ENCODE measurements around the gene REPS1. TPM values are rescaled to one million over a fixed set of nuclear protein-coding genes. Genes with fewer than 3 reads are reported as not detected.

The REPS1 gene
- total and polyA plus RNA-seq, 2 experiments from 2014 or later = 30.0 to 43.1 TPM

GRCh38 chr6:138958595-138958994 is 29.5 kb downstream of the REPS1 start:
- DNase-seq (ENCODE audit: low spot score) = no peak
- Histone ChIP-seq H3K9me2 (replicated peaks; ENCODE audit: insufficient read depth) (no peaks in the 10 kb centered on the region), H3K4me3 (no peak overlapping the region), H2AFZ (no peak overlapping the region), H4K20me1 (ENCODE audit: insufficient read depth, poor library complexity, severe bottlenecking) (peaks cover 13% of the 10 kb centered on the region), H3K27ac (no peak overlapping the region), H3K36me3 (replicated peaks; ENCODE audit: insufficient read depth, low read depth) (no peaks in the 10 kb centered on the region), H3K4me2 (no peak overlapping the region), H3K9me3 (ENCODE audit: low read depth) (no peaks in the 10 kb centered on the region), H3K79me2 (peaks cover 98% of the 10 kb centered on the region), H3K4me1 (ENCODE audit: insufficient read depth) (peaks cover 14% of the 10 kb centered on the region), H3K27me3 (no peaks in the 10 kb centered on the region)
- 94% methylated on average over 1 of the region's 1 CpG for WGBS (ENCODE audit: low lambda C conversion rate, missing lambda C conversion rate)
- TF ChIP-seq EZH2phosphoT487 (IDR thresholded peaks at IDR 0.05; ENCODE audit: low read depth, severe bottlenecking, unreplicated experiment) (no peak), CTCF (IDR thresholded peaks at IDR 0.05; ENCODE audit: poor library complexity) (no peak), EZH2 (IDR thresholded peaks at IDR 0.05; ENCODE audit: borderline replicate concordance) (no peak)

DNA sequence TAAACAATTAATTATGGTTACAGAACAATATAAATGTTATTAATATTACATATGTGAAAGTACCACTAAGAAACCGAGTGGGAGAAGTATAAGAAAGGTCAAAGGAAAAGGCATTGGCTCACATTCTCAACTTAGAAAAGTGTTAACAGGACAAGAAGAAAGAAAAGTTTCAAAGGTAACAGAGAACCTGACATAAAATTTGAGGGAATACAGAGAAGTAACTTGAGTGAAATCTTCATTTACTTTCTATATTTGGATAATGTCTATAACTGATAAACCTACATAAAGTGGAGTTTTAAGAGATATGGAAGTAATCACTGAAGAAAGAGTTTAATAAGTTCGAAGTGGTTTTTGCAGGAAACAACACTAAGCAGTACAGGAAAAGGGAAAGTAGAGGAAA is 30.1 kb downstream of the REPS1 start:
- H3K4me1 ChIP-seq (ENCODE audit: insufficient read depth) = peaks cover 14% of the 10 kb centered on the region
- no peak for DNase-seq (ENCODE audit: low spot score)
- H4K20me1 ChIP-seq (ENCODE audit: insufficient read depth, poor library complexity, severe bottlenecking) = peaks cover 7% of the 10 kb centered on the region
- H3K27me3 ChIP-seq = no peaks in the 10 kb centered on the region
- peak overlapping the region; percentile 55 for H3K4me2 ChIP-seq
- no peaks in the 10 kb centered on the region for H3K36me3 ChIP-seq (replicated peaks; ENCODE audit: insufficient read depth, low read depth)
- peak overlapping the region; percentile 53 for H3K27ac ChIP-seq
- no peaks in the 10 kb centered on the region for H3K9me2 ChIP-seq (replicated peaks; ENCODE audit: insufficient read depth)
- no peak overlapping the region for H3K4me3 ChIP-seq
- WGBS (ENCODE audit: low lambda C conversion rate, missing lambda C conversion rate) = 81% methylated on average over 2 of the region's 2 CpGs
- TF ChIP-seq EZH2phosphoT487 (IDR thresholded peaks at IDR 0.05; ENCODE audit: low read depth, severe bottlenecking, unreplicated experiment) = no peak
- TF ChIP-seq CTCF (IDR thresholded peaks at IDR 0.05; ENCODE audit: poor library complexity) = no peak
- no peak for TF ChIP-seq EZH2 (IDR thresholded peaks at IDR 0.05; ENCODE audit: borderline replicate concordance)
- peaks cover 98% of the 10 kb centered on the region for H3K79me2 ChIP-seq
- H3K9me3 ChIP-seq (ENCODE audit: low read depth) = no peaks in the 10 kb centered on the region
- no peak overlapping the region for H2AFZ ChIP-seq

DNA sequence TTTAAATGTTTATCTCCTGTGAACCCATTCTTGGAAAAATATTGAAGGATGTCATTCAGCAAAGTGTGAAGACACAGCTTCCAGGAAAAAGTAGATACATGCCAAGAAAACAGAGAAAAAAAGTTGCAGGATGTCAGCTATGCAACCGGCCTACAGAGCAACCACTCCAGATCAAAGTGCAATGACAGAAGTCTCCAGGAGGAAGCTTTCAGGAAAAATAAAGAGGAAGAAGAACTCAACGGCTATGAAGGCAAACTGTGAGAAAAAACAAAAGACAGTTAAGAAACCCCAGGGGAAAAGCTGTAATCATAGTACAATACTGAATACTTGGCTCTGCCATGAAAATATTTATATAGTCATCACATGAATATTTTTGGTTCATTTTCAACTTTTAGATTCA is 30.6 kb downstream of the REPS1 start:
- peak overlapping the region; percentile 53 for H3K27ac ChIP-seq
- no peaks in the 10 kb centered on the region for H3K9me3 ChIP-seq (ENCODE audit: low read depth)
- H4K20me1 ChIP-seq (ENCODE audit: insufficient read depth, poor library complexity, severe bottlenecking) = peaks cover 3% of the 10 kb centered on the region
- H3K79me2 ChIP-seq = peaks cover 98% of the 10 kb centered on the region
- TF ChIP-seq EZH2 (IDR thresholded peaks at IDR 0.05; ENCODE audit: borderline replicate concordance) = no peak
- DNase-seq (ENCODE audit: low spot score) = peak; percentile 15
- H3K4me2 ChIP-seq = peak overlapping the region; percentile 55
- no peaks in the 10 kb centered on the region for H3K36me3 ChIP-seq (replicated peaks; ENCODE audit: insufficient read depth, low read depth)
- 35% methylated on average over 2 of the region's 2 CpGs for WGBS (ENCODE audit: low lambda C conversion rate, missing lambda C conversion rate)
- H3K9me2 ChIP-seq (replicated peaks; ENCODE audit: insufficient read depth) = no peaks in the 10 kb centered on the region
- H3K4me1 ChIP-seq (ENCODE audit: insufficient read depth) = peaks cover 14% of the 10 kb centered on the region
- no peaks in the 10 kb centered on the region for H3K27me3 ChIP-seq
- no peak overlapping the region for H3K4me3 ChIP-seq
- H2AFZ ChIP-seq = no peak overlapping the region

DNA sequence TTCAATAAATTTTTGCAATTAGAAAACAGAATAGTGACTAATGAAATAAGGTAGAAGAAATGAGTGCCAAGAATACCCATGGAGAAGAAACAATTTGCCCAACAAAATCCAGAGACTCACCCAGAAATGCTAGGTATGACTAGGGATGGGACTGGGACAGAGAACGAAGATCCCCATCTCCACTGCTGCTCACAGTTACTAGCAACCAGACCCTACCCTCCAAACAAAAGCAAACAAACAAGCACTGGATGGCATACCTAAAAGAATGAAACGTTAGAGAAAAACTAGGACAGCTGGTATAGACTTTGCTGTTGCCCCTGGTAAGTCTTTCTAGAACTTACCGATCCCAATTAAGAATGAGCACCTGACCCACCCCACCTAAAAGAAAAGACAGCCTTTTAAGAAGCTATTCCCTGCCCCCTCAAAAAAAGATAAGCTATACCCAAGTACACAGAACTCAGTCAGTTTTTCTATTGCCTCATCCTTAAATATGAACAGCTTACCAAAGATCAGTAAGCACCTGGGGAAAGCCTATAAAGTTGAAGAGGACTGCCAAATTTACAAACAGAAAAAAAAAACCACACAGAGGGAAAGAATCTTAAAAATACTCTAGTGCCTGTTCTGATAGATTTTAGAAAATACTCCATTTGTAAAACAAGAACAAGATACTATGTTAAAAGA is 31.7 kb downstream of the REPS1 start:
- Histone ChIP-seq H3K36me3 (replicated peaks; ENCODE audit: insufficient read depth, low read depth) (no peaks in the 10 kb centered on the region), H3K27ac (no peak overlapping the region), H3K79me2 (peaks cover 98% of the 10 kb centered on the region), H3K9me3 (ENCODE audit: low read depth) (no peaks in the 10 kb centered on the region), H2AFZ (no peak overlapping the region), H4K20me1 (ENCODE audit: insufficient read depth, poor library complexity, severe bottlenecking) (peaks cover 13% of the 10 kb centered on the region), H3K9me2 (replicated peaks; ENCODE audit: insufficient read depth) (no peaks in the 10 kb centered on the region), H3K4me3 (no peak overlapping the region), H3K27me3 (no peaks in the 10 kb centered on the region), H3K4me2 (no peak overlapping the region), H3K4me1 (ENCODE audit: insufficient read depth) (peaks cover 14% of the 10 kb centered on the region)
- DNase-seq (ENCODE audit: low spot score) = no peak
- TF ChIP-seq EZH2phosphoT487 (IDR thresholded peaks at IDR 0.05; ENCODE audit: low read depth, severe bottlenecking, unreplicated experiment) (no peak), EZH2 (IDR thresholded peaks at IDR 0.05; ENCODE audit: borderline replicate concordance) (no peak), CTCF (IDR thresholded peaks at IDR 0.05; ENCODE audit: poor library complexity) (no peak)
- 62% methylated on average over 3 of the region's 3 CpGs for WGBS (ENCODE audit: low lambda C conversion rate, missing lambda C conversion rate)
